ENCODE data around the gene RNF123. TPM values are rescaled to one million over a fixed set of nuclear protein-coding genes. Genes with fewer than 3 reads are reported as not detected.

Gene RNF123
- total RNA-seq, 1 experiment from 2014 or later: 47.1 TPM

DNA sequence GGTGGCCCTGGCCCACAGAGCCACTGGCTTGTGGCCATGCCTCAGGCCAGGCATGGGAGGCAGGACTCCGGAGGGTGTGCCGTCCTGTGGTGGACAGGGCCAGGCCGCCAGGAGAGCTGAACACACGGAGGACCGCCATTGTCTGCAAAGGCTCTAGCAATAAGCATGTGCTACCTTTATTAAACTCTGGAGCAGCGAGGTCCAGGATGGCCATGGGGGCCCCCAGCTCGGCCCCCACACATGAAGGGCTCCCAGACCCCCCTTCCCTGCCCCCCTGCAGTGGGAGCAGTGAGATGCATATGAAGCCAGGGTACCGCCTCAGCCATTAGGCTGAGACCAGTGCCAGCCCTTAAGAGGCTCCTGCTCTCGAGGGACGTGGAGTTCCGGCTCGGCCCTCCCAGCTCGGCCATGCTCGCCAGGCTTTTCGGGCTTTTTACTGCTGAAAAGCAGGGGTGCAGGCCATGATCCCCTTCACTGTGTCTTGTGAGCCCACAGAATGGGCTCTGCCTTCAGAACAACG lies 27.4 kb downstream of the RNF123 start (continued):
- TF ChIP-seq, protein P1, sequence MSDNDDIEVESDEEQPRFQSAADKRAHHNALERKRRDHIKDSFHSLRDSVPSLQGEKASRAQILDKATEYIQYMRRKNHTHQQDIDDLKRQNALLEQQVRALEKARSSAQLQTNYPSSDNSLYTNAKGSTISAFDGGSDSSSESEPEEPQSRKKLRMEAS (CRISPR knock-in tag; IDR thresholded peaks at IDR 0.05): no peak
- TF ChIP-seq, protein P2, sequence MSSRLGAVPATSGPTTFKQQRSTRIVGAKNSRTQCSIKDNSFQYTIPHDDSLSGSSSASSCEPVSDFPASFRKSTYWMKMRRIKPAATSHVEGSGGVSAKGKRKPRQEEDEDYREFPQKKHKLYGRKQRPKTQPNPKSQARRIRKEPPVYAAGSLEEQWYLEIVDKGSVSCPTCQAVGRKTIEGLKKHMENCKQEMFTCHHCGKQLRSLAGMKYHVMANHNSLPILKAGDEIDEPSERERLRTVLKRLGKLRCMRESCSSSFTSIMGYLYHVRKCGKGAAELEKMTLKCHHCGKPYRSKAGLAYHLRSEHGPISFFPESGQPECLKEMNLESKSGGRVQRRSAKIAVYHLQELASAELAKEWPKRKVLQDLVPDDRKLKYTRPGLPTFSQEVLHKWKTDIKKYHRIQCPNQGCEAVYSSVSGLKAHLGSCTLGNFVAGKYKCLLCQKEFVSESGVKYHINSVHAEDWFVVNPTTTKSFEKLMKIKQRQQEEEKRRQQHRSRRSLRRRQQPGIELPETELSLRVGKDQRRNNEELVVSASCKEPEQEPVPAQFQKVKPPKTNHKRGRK (CRISPR knock-in tag; IDR thresholded peaks at IDR 0.05; ENCODE audit: borderline replicate concordance): no peak
- TF ChIP-seq NR2C2 (CRISPR knock-in tag; IDR thresholded peaks at IDR 0.05) (no peak), NFYB (CRISPR knock-in tag; conservative IDR thresholded peaks at IDR 0.05; ENCODE audit: low read depth) (no peak), NR3C1 (CRISPR knock-in tag; conservative IDR thresholded peaks at IDR 0.05; ENCODE audit: low read depth) (no peak), RORB (CRISPR knock-in tag; IDR thresholded peaks at IDR 0.05) (no peak), ZNF121 (CRISPR knock-in tag; IDR thresholded peaks at IDR 0.05) (no peak)

DNA sequence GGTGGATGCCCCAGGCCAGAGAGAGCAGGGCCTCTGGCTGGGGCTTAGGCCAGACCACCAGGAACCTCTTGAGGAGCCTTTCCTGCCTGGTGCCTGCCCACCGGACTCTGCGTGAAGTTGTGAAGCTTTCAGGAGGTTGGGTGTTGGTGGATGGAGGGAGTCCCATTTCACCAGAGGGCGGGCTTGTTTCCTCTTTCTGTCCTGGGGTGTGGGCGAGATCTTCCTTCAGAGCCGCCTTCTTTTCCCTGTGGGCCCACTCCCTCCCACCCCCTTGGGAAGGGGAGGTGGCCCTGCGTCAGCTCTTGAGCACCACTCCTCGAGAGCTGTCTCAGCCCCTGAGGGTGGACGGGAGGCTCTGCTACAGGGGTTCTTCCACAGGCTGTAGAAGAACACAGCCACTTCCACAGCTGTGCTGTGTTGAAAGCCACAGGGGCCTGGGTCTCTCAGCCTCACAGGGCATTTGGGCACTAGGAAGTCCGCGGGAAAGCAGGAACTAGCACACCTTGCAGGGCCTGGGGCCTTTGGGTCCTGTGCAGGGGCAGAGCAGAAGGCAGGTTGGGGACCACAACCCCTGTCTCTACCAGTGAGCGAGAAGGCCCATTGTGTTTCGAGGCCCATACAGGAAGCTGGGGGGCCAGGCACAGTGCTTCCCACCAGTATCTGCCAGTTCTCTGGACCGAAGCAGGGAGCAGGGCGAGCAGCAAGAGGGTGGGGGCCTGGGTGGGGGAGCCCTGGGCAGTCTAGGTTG lies 28.0 kb downstream of the RNF123 start:
- Mint-ChIP-seq H3K36me3 (peaks cover 10% of the 10 kb centered on the region), H3K4me1 (peaks cover 6% of the 10 kb centered on the region), H3K4me3 (no peak overlapping the region), H3K9me3 (no peaks in the 10 kb centered on the region), H3K27ac (no peak overlapping the region), H3K27me3 (ENCODE audit: low read depth) (no peaks in the 10 kb centered on the region)
- peak; percentile 10 for DNase-seq (ENCODE audit: low spot score)
- CTCF ChIA-PET: interaction anchor here (0.8 to 4.4 kb wide), 8 partner anchors 14 to 377 kb away, joined by 3 to 45 read pairs (median 10); partner anchors contain the start of genes INKA1 and USP4
- POLR2A ChIA-PET: no interaction called here
- ATAC-seq: no peak
- TF ChIP-seq EMX1 (CRISPR knock-in tag; IDR thresholded peaks at IDR 0.05) (no peak), ZNF396 (CRISPR knock-in tag; IDR thresholded peaks at IDR 0.05; ENCODE audit: borderline replicate concordance) (no peak), SP1 (CRISPR knock-in tag; conservative IDR thresholded peaks at IDR 0.05) (no peak), CREB1 (CRISPR knock-in tag; IDR thresholded peaks at IDR 0.05) (no peak), OVOL2 (CRISPR knock-in tag; IDR thresholded peaks at IDR 0.05; ENCODE audit: borderline replicate concordance) (no peak), NR3C1 (CRISPR knock-in tag; conservative IDR thresholded peaks at IDR 0.05; ENCODE audit: low read depth) (no peak), GABPB1 (CRISPR knock-in tag; IDR thresholded peaks at IDR 0.05) (no peak), SMAD3 (CRISPR knock-in tag; IDR thresholded peaks at IDR 0.05; ENCODE audit: borderline replicate concordance) (no peak)
- TF ChIP-seq, protein P3, sequence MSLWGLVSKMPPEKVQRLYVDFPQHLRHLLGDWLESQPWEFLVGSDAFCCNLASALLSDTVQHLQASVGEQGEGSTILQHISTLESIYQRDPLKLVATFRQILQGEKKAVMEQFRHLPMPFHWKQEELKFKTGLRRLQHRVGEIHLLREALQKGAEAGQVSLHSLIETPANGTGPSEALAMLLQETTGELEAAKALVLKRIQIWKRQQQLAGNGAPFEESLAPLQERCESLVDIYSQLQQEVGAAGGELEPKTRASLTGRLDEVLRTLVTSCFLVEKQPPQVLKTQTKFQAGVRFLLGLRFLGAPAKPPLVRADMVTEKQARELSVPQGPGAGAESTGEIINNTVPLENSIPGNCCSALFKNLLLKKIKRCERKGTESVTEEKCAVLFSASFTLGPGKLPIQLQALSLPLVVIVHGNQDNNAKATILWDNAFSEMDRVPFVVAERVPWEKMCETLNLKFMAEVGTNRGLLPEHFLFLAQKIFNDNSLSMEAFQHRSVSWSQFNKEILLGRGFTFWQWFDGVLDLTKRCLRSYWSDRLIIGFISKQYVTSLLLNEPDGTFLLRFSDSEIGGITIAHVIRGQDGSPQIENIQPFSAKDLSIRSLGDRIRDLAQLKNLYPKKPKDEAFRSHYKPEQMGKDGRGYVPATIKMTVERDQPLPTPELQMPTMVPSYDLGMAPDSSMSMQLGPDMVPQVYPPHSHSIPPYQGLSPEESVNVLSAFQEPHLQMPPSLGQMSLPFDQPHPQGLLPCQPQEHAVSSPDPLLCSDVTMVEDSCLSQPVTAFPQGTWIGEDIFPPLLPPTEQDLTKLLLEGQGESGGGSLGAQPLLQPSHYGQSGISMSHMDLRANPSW (CRISPR knock-in tag; conservative IDR thresholded peaks at IDR 0.05; ENCODE audit: low read depth): no peak
- TF ChIP-seq, protein P4, sequence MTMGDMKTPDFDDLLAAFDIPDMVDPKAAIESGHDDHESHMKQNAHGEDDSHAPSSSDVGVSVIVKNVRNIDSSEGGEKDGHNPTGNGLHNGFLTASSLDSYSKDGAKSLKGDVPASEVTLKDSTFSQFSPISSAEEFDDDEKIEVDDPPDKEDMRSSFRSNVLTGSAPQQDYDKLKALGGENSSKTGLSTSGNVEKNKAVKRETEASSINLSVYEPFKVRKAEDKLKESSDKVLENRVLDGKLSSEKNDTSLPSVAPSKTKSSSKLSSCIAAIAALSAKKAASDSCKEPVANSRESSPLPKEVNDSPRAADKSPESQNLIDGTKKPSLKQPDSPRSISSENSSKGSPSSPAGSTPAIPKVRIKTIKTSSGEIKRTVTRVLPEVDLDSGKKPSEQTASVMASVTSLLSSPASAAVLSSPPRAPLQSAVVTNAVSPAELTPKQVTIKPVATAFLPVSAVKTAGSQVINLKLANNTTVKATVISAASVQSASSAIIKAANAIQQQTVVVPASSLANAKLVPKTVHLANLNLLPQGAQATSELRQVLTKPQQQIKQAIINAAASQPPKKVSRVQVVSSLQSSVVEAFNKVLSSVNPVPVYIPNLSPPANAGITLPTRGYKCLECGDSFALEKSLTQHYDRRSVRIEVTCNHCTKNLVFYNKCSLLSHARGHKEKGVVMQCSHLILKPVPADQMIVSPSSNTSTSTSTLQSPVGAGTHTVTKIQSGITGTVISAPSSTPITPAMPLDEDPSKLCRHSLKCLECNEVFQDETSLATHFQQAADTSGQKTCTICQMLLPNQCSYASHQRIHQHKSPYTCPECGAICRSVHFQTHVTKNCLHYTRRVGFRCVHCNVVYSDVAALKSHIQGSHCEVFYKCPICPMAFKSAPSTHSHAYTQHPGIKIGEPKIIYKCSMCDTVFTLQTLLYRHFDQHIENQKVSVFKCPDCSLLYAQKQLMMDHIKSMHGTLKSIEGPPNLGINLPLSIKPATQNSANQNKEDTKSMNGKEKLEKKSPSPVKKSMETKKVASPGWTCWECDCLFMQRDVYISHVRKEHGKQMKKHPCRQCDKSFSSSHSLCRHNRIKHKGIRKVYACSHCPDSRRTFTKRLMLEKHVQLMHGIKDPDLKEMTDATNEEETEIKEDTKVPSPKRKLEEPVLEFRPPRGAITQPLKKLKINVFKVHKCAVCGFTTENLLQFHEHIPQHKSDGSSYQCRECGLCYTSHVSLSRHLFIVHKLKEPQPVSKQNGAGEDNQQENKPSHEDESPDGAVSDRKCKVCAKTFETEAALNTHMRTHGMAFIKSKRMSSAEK (CRISPR knock-in tag; IDR thresholded peaks at IDR 0.05; ENCODE audit: borderline replicate concordance): no peak
- TF ChIP-seq, protein P5, sequence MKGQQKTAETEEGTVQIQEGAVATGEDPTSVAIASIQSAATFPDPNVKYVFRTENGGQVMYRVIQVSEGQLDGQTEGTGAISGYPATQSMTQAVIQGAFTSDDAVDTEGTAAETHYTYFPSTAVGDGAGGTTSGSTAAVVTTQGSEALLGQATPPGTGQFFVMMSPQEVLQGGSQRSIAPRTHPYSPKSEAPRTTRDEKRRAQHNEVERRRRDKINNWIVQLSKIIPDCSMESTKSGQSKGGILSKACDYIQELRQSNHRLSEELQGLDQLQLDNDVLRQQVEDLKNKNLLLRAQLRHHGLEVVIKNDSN (CRISPR knock-in tag; IDR thresholded peaks at IDR 0.05): no peak
